Cortex of kidney (tissue), 1 donor: Measurements from ENCODE around the gene NEK5.
"Not testable (repeated sequence)": the region's sequence is repeated elsewhere in the genome, so short reads cannot be mapped to it uniquely, and the experiment has no call there.

ENCODE experiments used
- DNase-seq: peaks from one replicate; lab custom pipeline; 2025; lab: John Stamatoyannopoulos, UW

The NEK5 gene

DNA sequence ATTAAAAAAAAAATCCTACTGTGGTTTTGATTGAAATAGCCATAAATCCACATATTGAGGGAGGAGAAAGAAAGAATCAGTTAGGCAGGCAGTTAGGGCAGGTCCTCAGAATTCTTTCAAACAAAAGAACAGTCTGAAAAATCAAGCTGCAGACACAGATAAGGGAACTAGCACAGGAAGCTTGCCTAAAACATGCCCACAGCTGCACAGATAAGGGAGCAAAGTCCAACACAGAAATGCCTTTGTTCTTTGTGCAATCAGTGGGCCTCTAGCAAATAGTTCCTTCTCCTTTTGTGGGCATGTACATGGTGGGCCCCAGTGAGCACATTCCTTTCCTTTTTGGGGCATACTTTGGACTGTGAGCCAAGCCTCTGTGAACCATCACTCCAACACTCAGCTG, 61.6 kb downstream of the NEK5 start:
- DNase-seq: no peak

DNA sequence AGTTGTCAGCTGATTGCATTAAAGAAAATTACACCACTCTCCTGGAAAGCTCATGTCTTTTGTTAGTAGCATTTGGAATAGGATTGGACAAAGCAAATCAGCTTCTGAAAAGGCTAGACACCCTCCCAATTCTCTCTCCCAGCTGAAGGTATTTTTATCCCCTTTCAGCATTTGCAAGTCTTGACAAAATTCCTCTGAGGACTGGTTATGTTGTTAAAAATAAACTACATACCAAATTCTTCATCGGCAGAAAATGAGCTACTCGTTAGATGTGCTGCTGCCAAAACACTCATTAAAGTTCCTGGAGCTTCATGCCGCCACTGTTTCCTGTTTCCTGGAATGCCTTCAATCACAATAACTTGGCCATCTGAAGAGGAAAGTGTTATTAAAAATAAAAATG, 67.3 kb downstream of the NEK5 start:
- DNase-seq: no peak

DNA sequence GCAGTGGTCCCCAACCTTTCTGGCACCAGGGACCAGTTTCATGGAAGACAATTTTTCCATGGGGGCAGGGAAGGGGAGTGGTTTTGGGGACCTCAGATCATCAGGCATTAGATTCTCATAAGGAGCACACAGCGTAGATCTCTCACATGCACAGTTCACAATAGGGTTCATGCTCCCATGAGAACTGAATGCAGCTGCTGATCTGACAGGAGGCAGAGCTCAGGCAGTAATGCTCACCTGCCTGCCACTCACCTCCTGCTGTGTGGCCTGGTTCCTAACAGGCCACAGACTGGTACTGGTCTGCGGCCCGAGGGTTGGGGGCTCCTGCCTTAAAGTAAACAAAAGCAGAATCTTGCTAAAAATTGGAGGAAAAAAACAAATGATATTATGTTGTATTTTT, 67.8 kb downstream of the NEK5 start:
- not testable (repeated sequence) for DNase-seq

DNA sequence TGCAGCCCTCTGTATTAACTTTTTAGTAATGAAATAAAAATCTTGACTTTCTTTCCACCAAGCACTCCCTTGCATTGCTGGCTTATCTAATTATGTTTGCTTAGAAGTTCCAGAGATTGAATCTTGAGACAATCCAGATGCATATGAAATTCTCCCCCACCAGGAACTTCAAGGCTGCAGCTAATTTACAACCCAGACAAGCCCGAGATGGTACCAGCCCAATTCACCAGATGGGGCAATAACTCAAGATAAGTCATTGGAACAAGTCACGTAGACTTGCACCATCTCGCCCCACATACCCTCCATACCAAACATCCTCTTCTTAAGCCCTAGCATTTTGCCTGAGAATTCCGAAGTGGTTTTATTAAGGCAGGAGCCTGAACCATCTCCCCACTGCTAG, 75.4 kb downstream of the NEK5 start:
- no peak for DNase-seq

DNA sequence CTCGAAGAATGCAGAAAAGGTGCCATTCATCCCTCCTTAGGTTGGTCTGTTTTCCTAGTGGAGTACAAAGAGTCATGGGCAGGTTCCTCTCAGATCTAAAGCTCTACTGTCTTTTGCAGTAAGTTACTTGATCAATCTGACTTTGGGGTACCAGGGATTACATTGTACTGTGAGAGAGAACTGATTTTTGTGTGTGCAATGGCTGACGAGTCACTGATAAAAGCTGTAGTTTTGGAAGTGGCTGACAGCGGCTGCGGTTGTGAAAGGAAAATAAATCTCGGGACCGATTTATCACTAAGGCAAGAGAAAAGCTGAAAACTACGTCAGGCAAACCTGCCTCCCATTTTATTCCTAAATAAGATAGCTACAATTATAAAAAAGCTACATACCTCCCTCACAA, 77.5 kb downstream of the NEK5 start:
- DNase-seq: no peak

DNA sequence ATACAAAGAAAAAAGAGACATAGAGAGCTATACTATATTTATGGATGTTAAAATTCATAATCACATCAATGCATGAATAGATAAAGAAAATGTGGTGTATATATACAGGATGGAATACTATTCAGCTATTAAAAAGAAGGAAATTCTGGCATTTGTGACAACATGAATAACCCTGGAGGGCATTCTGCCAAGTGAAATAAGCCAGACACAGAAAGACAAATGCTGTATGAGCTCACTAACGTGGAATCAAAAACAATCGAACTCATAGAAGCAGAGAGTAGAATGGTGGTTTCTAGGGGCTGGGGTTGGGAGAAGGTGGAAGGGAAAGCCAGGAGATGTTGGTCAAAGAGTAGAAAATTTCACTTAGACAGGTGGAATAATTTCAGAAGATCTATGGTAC, 80.4 kb downstream of the NEK5 start:
- no peak for DNase-seq

DNA sequence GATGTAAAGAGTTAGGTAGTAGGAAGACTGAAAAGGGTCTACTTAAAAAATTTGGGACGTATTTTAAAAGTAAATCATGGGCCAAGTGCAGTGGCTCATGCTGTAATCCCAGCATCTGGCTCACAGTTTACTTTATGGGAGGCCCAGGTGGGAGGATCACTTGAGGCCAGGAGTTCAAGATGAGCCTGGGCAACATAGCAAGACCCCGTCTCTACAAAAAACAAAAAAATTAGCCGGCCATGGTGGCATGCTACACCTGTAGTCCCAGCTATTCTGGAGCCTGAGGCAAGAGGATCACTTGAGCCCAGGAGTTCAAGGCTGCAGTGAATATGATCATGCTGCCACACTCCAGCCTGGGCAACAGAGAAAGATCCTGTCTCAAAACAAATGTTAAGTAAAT, 81.4 kb downstream of the NEK5 start:
- DNase-seq: no peak

DNA sequence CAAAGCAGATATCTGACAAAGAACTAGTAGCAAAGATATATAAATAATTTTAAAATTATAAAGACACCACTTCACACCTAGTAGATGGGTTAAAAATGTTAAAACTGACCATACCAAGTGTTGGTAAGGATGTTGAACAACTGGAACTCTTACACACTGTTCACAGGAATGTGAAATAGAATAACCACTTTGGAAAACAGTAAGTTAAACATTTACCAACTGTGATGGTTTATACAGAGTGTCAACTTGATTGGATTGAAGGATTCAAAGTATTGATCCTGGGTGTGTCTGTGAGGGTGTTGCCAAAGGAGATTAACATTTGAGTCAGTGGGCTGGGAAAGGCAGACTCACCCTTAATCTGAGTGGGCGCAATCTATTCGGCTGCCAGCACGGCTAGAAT, 85.2 kb downstream of the NEK5 start:
- DNase-seq: no peak

DNA sequence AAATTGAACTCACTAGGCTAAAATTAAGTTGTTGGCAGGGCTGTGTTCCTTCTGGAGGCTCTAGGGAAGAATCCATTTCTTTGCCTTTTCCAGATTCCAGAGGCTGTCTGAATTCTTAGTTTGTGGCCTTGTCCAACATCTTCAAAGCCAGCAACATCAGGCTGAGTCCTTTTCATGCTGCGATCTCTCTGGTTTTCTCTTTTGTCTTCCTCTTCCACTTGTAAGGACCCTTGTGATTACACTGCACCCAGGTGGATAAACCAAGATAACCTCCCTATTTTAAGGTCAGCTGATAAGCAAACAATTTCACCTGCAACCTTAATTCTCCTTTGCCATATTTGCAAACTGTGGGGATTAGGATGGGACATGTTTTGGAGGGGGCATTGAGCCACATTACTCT, 92.8 kb downstream of the NEK5 start:
- no peak for DNase-seq

DNA sequence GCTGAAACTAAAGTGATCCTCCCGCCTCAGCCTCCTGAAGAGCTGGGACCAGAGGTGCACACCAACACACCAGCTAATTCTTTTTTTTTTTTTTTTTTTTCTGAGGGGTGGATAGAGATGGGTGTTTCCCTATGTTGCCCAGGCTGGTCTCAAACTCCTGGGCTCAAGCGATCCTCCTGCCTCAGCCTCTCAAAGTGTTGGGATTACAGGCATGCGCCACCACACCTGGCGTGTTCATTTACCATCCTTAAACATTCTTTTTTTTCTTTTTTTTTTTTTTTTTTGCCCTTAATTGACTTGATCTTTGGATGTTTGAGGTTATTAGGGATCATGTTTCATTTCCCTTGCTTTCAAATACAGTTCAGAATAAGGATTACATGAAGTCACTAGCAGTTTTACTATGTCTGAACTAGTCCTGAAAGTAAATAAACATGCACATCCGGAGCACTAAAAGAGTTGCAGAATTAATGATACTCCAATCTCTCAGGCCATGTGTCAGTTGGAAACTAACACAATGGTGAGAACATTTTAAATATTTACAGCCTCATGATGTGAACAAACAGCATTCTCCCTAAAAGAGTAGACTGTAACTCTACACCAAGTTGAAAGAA, 94.2 kb downstream of the NEK5 start:
- DNase-seq: no peak

DNA sequence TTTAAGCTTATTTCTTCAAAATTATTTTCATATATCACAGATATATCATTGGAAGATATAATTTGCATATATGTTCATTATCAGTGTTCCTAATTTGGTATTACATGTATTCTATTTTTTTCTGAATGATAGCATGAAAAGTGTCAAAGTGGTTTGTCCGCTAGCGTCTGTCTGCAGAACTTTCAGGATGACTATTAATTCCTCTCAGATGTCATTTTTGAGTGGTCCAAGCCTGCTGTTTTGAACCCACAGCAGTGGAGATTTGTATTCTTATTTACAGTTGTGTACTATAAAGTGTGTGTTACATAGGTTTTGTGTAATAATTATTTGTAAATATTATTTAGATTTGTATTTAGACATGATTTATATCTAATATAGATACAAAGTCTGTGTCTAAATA, 95.8 kb downstream of the NEK5 start:
- DNase-seq: no peak

DNA sequence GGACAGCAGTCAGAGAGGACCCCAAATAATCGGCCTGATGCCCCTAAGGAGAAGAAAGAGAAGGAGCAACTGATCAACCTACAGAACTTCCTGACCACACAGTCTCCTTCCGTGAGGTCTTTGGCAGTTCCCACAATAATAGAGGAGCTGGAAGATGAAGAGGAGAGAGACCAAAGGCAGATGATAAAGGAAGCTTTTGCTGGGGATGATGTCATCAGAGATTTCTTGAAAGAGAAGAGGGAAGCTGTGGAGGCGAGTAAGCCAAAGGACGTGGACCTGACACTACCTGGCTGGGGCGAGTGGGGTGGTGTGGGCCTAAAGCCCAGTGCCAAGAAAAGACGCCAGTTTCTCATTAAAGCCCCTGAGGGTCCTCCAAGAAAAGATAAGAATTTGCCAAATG, 98.5 kb downstream of the NEK5 start:
- not testable (repeated sequence) for DNase-seq

DNA sequence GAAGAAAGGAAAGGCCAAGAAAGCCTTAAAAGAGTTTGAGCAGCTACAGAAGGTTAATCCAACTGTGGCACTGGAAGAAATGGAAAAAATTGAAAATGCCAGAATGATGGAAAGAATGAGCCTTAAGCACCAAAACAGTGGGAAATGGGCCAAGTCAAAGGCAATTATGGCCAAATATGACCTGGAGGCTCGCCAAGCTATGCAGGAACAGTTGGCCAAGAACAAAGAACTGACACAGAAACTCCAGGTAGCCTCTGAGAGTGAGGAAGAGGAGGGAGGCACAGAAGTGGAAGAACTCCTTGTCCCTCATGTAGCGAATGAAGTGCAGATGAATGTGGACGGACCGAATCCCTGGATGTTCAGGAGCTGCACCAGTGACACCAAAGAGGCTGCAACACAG, 99.3 kb downstream of the NEK5 start:
- no peak for DNase-seq

DNA sequence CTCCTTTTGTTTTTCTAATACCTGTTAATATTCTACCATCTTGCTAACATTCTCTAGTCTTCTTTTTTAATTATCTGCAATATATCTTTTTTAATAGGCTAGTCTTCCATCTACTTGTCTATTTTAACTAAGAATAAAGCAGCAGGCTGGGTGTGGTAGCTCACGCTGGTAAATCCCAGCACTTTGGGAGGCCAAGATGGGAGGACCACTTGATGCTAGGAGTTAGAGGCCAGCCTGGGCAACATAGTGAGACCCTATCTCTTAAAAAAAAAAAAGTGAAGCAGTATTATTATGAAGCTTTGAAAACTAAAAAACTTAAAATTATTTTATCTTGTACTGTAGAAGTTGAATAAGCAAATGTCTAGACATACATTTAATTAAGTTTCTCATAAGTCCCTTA, 101.0 kb downstream of the NEK5 start:
- DNase-seq: no peak

DNA sequence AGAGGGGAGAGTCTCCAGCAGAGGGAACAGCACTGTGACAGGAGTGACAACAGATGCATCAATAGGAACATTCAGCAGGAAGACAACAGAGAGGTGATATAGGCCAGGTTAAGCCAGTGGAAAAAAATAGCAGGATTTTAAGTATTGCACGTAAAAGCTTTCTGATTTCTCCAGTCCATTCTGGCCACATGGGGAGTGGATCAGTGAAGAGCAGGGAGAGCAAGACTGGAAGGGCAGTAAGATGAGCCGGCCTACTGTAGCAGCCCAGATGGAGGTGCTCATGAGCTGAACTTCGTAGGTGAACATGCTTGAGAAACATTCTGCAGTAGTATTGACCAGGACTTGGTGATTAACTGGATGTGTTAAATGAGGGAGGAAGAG, 102.6 kb downstream of the NEK5 start:
- DNase-seq: no peak

DNA sequence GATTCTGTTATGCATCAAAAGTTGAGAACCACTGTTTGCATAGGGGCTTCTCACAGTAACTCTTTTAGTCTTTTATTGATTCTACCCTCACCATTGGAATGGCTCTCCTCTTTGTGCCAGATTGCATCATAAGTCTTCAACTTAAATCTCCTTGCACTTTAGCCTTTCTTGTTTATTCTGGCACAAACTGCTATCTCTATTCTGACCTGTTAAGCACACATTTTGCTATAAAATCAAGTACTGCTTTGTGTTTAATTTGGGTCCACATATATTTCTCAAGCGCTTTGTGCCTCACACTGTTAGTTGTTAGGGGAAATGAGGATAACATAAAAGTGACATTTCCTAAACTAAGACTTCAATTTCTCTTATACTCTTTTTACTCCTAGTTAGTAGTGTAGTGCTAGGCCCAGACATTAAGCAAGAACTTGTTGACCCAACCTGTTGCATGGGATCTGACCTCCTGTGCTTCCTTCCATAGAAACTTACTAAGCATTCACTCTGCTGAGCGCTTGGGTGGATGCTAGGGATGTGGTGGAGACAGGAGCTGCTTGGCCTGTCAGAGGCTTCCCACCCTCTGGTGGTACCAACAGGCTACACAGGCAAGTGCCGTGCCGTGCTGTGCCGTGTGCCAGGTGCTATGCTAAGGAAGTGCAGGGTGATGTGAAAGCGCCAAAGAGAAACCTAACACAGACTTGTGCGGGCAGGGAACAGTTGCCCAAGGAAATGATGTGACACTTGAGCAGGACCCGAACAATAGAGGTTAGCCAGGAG, 103.2 kb downstream of the NEK5 start:
- DNase-seq: no peak

DNA sequence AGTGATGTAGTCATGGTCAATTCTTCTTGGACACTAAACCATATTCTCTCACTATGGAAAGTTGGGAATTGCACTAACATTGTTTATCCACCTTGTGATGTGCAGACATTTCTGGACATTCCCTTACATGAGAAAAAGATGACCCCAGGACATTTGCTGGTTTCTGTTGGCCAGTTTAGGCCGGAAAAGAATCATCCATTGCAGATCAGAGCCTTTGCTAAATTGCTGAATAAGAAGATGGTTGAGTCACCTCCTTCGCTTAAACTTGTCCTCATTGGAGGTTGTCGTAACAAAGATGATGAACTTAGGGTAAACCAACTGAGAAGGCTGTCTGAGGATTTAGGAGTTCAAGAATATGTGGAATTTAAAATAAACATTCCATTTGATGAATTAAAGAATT, 104.4 kb downstream of the NEK5 start, which contains the start of gene UTP14C:
Gene UTP14C (plus strand): TSS at position 211 of the 400 bp plus-strand sequence. CDS start 4,114 bp downstream, outside the sequence.
- DNase-seq: no peak

DNA sequence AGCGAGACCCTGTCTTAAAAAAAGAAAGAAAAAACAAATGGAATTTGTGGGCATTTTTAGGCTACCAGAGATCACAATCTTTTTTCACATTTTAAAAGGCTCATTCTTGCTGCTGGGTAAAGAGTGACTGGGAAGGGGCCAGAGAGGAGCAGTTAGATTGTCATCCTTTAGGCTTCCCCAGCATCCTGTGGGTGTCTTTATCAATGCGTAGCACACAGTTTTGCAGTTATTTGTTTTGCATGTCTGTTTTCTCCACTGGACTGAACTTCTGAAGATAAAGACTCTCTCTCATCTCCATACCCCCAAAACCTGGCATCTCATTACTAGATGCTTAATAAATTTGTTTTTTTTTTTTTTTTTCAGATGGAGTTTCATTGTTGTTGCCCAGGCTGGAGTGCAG, 106.5 kb downstream of the NEK5 start:
- no peak for DNase-seq

DNA sequence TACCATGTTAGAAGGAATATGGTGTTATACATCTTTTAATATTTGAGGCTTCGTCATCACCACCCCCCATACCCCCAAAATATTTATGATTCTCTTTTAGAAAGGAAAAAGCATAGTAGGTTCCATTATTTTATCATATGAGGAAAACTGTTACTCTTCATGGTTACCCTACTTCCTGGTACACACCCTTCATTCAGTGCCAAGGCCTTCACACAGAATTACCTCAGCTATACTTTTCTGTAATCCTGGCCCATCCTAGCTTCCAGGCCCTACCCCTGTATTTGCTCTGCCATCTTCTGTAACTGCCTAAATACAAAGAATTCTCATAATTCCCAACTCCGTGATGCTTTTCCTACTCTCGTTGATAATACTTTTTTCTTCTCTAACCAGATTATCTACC, 108.7 kb downstream of the NEK5 start:
- DNase-seq: no peak

DNA sequence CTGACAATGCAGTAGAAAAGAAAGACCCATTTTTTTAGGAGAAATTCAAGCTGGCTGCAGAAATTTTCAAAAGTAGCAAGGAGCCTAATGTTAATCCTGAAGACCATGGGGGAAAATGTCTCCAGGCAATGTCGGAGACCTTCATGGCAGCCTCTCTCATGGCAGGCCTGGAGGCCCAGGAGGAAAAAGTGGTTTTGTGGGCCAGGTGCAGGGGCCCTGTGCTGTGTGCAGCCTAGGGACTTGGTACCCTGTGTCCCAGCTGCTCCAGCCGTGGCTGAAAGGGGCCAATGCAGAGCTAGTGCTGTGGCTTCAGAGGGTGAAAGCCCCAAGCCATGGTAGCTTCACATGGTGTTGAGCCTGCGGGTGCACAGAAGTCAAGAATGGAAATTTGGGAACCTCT, 112.6 kb downstream of the NEK5 start:
- no peak for DNase-seq

DNA sequence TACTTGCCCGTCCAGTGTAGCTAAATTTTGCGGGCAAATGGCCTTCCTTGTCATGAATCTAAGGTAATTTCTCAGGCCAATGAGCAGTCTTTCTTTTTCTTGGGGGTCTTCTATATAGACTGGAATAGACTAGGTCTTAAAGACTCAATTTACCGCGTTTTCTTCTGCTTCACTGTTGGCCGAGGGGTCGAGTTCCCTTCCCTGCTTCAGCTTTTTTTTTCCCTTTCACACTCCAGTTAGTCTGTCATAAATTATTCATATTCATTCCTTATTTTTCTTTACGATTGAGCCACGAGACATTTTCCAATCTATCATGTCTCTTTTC, 116.4 kb downstream of the NEK5 start:
- DNase-seq: no peak

DNA sequence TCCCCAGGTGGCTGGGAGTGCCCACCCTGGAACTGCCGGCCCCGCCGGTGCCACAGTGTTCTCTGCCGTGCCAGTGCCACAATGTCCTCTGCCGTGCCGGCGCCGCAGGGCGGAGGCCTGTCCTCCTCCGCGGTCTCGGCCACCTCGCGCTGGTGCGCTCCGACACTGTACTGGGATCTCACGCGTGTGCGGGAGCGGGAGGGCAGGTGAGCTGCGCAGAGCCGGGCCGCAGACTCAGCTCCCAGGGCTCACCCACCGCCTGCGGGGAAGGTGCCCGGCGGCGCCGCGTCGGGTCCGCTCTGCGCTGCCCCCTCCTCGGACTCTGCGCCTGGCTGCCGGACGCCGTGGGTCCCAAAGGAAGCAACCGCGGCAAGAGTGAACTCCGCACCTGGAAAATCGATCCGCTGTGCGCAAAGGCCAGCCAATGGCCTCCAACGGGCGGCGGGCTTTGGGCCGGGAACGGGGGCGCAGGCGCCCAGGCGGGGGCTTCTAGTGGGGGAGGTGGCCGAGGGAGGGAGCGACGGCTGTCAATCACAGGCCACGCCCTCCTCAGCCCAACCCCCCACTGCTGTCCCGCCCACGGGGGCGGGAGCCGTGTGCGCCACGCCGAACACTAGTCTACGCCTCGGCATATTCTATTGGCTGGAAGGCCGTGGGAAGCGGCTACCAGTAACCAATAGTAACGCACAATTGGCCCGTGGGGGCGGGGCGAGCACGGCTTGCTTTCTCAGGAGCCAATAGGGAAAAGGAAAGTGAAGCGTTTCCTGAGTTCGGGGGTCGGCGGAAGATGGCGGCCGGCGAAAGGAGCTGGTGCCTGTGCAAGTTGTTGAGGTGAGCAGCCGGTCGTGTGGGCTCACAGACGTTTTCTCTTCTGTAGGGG, 117.0 kb downstream of the NEK5 start, which contains the start of gene ALG11:
Gene ALG11 (plus strand): TSS at position 767 of the 880 bp plus-strand sequence. CDS start 21 bp downstream, at position 788.
- DNase-seq: no peak
